GM20000 (cell line): ENCODE results near the gene HOXA13.

ENCODE experiments used
- DNase-seq: peaks from one replicate; pipeline ENCODE4 v3.0.0; 2012; ENCODE audit warnings: low spot score
- TF ChIP-seq, protein P1 (sequence below): IDR thresholded peaks from 2 replicates; pipeline ENCODE4 v1.5.1; 2012; ENCODE audit warnings: mild to moderate bottlenecking, control low read depth; ENCODE audit errors: extremely low read depth, missing control alignments

Gene HOXA13

DNA sequence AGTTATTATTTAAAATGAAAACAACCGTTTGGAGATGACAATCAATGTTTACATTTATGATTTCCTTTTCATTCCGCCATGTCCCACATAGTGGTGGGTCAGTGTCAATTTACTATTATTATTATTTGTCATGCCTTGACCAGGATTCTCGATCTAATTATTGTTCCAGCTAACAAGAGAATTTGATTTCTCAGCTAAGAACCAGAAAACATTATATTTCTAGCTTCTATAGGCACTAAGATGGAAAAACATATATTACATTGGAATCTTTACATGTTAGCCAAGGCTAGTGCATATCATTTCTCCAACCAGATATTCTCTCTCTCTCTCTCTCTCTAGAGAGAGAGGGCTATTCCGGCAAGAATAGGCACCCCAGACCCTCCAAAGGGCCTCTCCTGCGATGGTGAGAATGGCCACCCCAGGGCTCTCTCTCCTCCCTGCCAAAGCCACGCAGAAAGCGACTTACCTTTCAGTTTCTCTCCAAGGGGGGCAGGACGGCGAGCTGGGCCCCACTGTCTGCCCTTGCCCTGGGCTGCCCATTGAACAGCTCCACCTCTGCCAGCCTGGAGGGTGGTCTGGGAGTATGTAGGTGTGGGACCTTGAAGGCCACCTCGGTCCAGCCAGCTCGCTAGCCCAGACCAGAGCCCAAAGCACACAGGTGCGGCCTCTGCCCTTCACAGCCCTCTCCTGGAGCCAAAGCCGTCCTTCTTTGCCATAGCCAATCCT, 49.9 kb downstream of the HOXA13 start:
- no peak for DNase-seq
- TF ChIP-seq, protein P1, sequence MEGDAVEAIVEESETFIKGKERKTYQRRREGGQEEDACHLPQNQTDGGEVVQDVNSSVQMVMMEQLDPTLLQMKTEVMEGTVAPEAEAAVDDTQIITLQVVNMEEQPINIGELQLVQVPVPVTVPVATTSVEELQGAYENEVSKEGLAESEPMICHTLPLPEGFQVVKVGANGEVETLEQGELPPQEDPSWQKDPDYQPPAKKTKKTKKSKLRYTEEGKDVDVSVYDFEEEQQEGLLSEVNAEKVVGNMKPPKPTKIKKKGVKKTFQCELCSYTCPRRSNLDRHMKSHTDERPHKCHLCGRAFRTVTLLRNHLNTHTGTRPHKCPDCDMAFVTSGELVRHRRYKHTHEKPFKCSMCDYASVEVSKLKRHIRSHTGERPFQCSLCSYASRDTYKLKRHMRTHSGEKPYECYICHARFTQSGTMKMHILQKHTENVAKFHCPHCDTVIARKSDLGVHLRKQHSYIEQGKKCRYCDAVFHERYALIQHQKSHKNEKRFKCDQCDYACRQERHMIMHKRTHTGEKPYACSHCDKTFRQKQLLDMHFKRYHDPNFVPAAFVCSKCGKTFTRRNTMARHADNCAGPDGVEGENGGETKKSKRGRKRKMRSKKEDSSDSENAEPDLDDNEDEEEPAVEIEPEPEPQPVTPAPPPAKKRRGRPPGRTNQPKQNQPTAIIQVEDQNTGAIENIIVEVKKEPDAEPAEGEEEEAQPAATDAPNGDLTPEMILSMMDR: no peak

- DNase-seq: no peak
These were observed 50.9 kb downstream of the HOXA13 start for GRCh38 chr7:27148756-27149641.

DNA sequence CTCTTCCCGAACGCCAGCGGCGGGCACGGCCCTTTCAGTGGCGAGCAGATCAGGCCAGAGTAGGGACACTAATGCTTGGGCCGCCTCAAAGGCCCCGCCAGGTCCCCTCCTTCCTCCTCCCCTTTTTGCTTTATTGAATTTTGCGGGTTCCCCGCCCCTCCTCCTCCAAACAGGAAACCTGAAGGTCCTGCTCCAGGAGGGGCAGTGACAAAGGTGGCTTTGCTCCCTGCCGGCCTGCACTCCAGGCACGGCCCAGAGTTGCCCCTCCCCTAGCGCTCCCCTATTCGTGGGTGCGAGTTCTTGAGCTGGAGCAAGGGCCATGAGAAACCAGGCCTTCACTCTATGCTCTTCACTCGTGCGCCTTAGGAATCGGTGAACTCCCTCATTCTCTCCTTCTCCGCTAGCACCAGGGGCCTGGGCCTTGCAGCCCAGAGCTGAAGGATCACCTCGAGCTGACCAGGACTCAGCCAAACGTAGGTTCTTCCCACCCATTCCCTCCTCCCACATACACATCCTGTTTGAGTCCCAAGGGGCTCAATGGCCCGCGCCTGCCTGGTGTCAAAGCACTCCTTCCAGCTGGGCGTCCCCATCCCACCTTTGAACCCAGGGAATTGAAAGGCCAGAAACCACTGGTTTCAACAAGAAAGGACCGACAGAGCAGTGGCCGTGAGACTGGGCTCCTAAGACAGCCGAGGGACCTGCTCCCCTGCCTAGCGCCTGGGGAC, 51.7 kb downstream of the HOXA13 start:
- DNase-seq: no peak
- TF ChIP-seq, protein P1: no peak

More at GRCh38 chr7:27148756-27149641, 50.9 kb downstream of the HOXA13 start:
- TF ChIP-seq, protein P1: no peak

GRCh38 chr7:27147199-27148030, 52.5 kb downstream of the HOXA13 start, which contains the start of gene HOXA6:
Gene HOXA6 (minus strand): TSS chr7:27147774. CDS start chr7:27147749, 25 bp downstream.
- DNase-seq: no peak
- TF ChIP-seq, protein P1: no peak

- TF ChIP-seq, protein P1: no peak
- DNase-seq: no peak
These were observed 53.2 kb downstream of the HOXA13 start for GRCh38 chr7:27146491-27147198.

GRCh38 chr7:27145914-27146412, 53.9 kb downstream of the HOXA13 start:
- TF ChIP-seq, protein P1: no peak
- no peak for DNase-seq
